ENCODE measurements around the gene SLC13A2.

DNA sequence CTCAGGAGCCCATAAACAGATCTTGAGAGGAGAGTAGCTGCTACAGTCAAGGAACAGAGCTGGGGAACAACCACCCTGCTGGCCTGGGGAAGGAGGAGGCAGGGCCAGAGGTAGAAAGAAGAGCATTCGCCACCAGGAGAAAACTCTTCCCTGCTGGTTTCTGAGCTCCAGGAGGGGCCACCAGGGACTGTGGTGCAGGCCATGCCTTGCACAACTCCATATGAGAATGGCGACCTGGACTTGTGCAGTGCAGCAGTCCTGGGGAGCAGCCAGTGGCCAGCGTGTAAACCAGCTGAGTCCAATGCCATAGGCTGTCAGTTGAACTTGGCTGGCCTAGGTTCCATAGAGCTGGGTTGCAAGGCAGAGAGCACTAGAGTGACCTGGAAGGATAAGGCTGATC lies 11.6 kb downstream of the SLC13A2 start:
- no peak for TF ChIP-seq POLR2A (IDR thresholded peaks at IDR 0.05; ENCODE audit: low read length)
- no peak for TF ChIP-seq GATA1 (IDR thresholded peaks at IDR 0.05; ENCODE audit: low read depth, low read length)
